ENCODE results near the gene OR51B4. TPM values are rescaled to one million over a fixed set of nuclear protein-coding genes. Genes with fewer than 3 reads are reported as not detected.
"Not testable (repeated sequence)": the region's sequence is repeated elsewhere in the genome, so short reads cannot be mapped to it uniquely, and the experiment has no call there.

Gene OR51B4
- total and polyA plus RNA-seq, 2 experiments from 2014 or later: not detected

DNA sequence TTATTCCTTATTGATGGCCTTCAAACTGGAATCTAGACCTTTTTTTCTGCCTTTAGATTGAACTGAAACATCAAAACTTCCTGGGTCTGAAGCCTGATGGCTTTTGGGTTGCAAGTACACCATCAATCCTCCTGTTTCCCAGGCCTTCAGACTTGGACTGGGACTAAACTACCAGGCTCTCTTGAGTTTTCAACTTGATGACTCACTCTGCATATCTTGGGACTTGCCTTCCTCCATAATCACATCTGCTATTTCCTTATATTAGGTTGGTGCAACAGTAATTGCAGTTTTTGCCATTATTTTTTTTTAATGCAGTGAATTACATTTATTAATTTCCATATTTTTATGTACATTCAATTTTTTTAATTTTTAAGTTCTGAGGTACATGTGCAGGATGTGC, 34.6 kb upstream of the OR51B4 start:
- Histone ChIP-seq H3K27ac (no peak overlapping the region), H3K4me2 (ENCODE audit: unreplicated experiment) (no peak overlapping the region), H3K9me3 (ENCODE audit: low read depth) (no peaks in the 10 kb centered on the region), H3K27me3 (replicated peaks; ENCODE audit: insufficient read depth) (no peaks in the 10 kb centered on the region), H3K9me2 (ENCODE audit: insufficient read depth) (no peaks in the 10 kb centered on the region), H3K9ac (no peak overlapping the region), H4K20me1 (ENCODE audit: insufficient read depth) (no peaks in the 10 kb centered on the region), H3K4me3 (no peak overlapping the region), H3K36me3 (ENCODE audit: low read depth) (no peaks in the 10 kb centered on the region), H3K4me1 (ENCODE audit: insufficient read depth) (peaks cover 15% of the 10 kb centered on the region), H3F3A (ENCODE audit: insufficient read depth) (no peaks in the 10 kb centered on the region), H2AFZ (no peak overlapping the region), H3K79me2 (ENCODE audit: insufficient read depth) (no peaks in the 10 kb centered on the region)
- in situ Hi-C loops (cut with MboI): no loop called here
- TF ChIP-seq EZH2phosphoT487 (IDR thresholded peaks at IDR 0.05; ENCODE audit: insufficient read depth, low read depth) (no peak), EZH2 (IDR thresholded peaks at IDR 0.05; ENCODE audit: insufficient read depth, poor library complexity, severe bottlenecking) (no peak)
- peak; percentile 26 for DNase-seq

DNA sequence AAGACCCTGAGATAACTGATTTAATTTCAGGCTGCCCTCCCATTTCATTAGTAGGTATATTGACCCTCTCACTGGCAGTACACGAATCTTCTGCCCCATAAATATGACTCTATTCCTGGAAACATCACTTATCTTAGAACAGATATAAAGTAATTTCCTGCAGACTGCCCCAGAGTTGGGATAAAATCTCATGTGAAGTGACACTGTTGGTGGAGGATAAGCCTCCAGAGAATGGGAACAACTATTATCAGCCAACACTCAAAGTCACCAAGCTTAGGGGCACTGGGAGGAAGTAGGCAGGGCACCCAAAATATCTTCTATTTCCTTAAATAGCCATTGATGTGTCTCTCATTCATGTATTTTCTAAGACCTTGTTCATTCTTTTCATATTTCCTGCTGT, 33.4 kb upstream of the OR51B4 start:
- no peaks in the 10 kb centered on the region for H4K20me1 ChIP-seq (ENCODE audit: insufficient read depth)
- no peaks in the 10 kb centered on the region for H3K9me3 ChIP-seq (ENCODE audit: low read depth)
- no peaks in the 10 kb centered on the region for H3K36me3 ChIP-seq (ENCODE audit: low read depth)
- H3K79me2 ChIP-seq (ENCODE audit: insufficient read depth): no peaks in the 10 kb centered on the region
- no peak overlapping the region for H3K27ac ChIP-seq
- H2AFZ ChIP-seq: peak overlapping the region; percentile 53
- no peaks in the 10 kb centered on the region for H3K27me3 ChIP-seq (replicated peaks; ENCODE audit: insufficient read depth)
- 46 to 59% methylated on average over 1 of the region's 1 CpG for WGBS, 2 experiments (ENCODE audit: low coverage in 1 of 2, low lambda C conversion rate in 2 of 2, missing lambda C conversion rate in 2 of 2)
- in situ Hi-C loops (cut with MboI): no loop called here
- no peaks in the 10 kb centered on the region for H3K9me2 ChIP-seq (ENCODE audit: insufficient read depth)
- DNase-seq: no peak
- no peak overlapping the region for H3K9ac ChIP-seq
- no peak overlapping the region for H3K4me3 ChIP-seq
- no peaks in the 10 kb centered on the region for H3F3A ChIP-seq (ENCODE audit: insufficient read depth)
- no peak overlapping the region for H3K4me2 ChIP-seq (ENCODE audit: unreplicated experiment)
- H3K4me1 ChIP-seq (ENCODE audit: insufficient read depth): peaks cover 15% of the 10 kb centered on the region
- TF ChIP-seq EZH2phosphoT487 (IDR thresholded peaks at IDR 0.05; ENCODE audit: insufficient read depth, low read depth) (no peak), EZH2 (IDR thresholded peaks at IDR 0.05; ENCODE audit: insufficient read depth, poor library complexity, severe bottlenecking) (no peak)

DNA sequence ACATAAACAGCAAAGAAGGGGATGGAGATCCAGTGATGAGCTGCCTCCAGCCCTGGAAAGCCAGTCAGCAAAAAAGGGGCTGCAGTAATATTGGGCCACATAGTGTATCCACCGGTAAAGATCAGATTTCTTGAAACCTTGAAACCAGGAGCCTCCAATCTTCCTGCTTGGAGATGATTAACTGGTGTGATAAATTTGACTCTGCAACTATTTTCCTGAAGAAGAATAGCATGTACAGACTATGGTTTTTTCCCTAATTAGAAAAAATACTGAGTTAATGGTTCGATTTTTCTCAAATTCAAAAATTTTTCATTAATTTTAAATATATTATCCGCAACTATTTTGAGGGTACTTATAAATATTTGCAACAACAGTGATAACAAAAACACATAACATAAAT, 22.5 kb upstream of the OR51B4 start, which contains the start of gene OR51B2:
TSS of gene OR51B2 (minus strand) at position 101 of the 400 bp plus-strand sequence. CDS start at position 101, 0 bp downstream.
- Histone ChIP-seq H3K4me3 (no peak within 1 kb of the TSS), H3K9ac (no peak within 1 kb of the TSS), H3K36me3 (ENCODE audit: low read depth) (no peaks in the 10 kb centered on the region), H3K9me2 (ENCODE audit: insufficient read depth) (peaks cover 6% of the 10 kb centered on the region; the same call in 1 of the 2 replicates), H3K27me3 (replicated peaks; ENCODE audit: insufficient read depth) (no peaks in the 10 kb centered on the region), H3F3A (ENCODE audit: insufficient read depth) (no peaks in the 10 kb centered on the region), H2AFZ (no peak within 1 kb of the TSS), H3K27ac (no peak within 1 kb of the TSS), H4K20me1 (ENCODE audit: insufficient read depth) (no peaks in the 10 kb centered on the region), H3K4me1 (ENCODE audit: insufficient read depth) (no peaks in the 10 kb centered on the region), H3K9me3 (ENCODE audit: low read depth) (no peaks in the 10 kb centered on the region), H3K4me2 (ENCODE audit: unreplicated experiment) (no peak within 1 kb of the TSS), H3K79me2 (ENCODE audit: insufficient read depth) (no peaks in the 10 kb centered on the region)
- in situ Hi-C loops (cut with MboI): no loop called here
- TF ChIP-seq EZH2phosphoT487 (IDR thresholded peaks at IDR 0.05; ENCODE audit: insufficient read depth, low read depth): no peak
- no peak for TF ChIP-seq EZH2 (IDR thresholded peaks at IDR 0.05; ENCODE audit: insufficient read depth, poor library complexity, severe bottlenecking)
- 74 to 78% methylated on average over 3 of the region's 3 CpGs for WGBS, 2 experiments (ENCODE audit: low coverage in 1 of 2, low lambda C conversion rate in 2 of 2, missing lambda C conversion rate in 2 of 2)
- DNase-seq: no peak

DNA sequence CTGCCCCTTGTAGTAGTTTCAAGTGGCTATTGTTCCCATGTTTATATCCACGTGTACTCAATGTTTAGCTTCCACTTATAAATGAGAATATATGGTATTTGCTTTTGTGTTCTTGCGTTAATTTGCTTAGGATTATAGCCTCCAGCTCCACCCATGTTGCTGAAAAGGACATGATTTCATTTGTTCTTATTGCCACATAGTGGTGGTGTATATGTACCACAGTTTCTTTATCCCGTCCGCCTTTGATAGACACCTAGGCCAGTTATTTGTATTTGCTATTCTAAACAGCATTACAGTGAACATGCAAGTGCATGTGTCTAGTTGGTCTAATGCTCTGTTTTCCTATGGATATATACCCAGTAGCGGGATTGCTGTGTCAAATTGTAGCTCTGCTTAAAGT, 15.5 kb upstream of the OR51B4 start:
- no peak overlapping the region for H2AFZ ChIP-seq
- no peak overlapping the region for H3K4me2 ChIP-seq (ENCODE audit: unreplicated experiment)
- in situ Hi-C loops (cut with MboI): no loop called here
- TF ChIP-seq EZH2 (IDR thresholded peaks at IDR 0.05; ENCODE audit: insufficient read depth, poor library complexity, severe bottlenecking) (no peak), EZH2phosphoT487 (IDR thresholded peaks at IDR 0.05; ENCODE audit: insufficient read depth, low read depth) (no peak)
- H3K9me3 ChIP-seq (ENCODE audit: low read depth): no peaks in the 10 kb centered on the region
- no peaks in the 10 kb centered on the region for H3K27me3 ChIP-seq (replicated peaks; ENCODE audit: insufficient read depth)
- no peaks in the 10 kb centered on the region for H4K20me1 ChIP-seq (ENCODE audit: insufficient read depth)
- no peak overlapping the region for H3K9ac ChIP-seq
- H3K36me3 ChIP-seq (ENCODE audit: low read depth): no peaks in the 10 kb centered on the region
- H3K9me2 ChIP-seq (ENCODE audit: insufficient read depth): peaks cover 6% of the 10 kb centered on the region; the same call in 1 of the 2 replicates
- no peak overlapping the region for H3K27ac ChIP-seq
- WGBS, 2 experiments (ENCODE audit: low coverage in 1 of 2, low lambda C conversion rate in 2 of 2, missing lambda C conversion rate in 2 of 2): 62 to 64% methylated on average over 5 of the region's 5 CpGs
- no peaks in the 10 kb centered on the region for H3K4me1 ChIP-seq (ENCODE audit: insufficient read depth)
- H3F3A ChIP-seq (ENCODE audit: insufficient read depth): no peaks in the 10 kb centered on the region
- H3K4me3 ChIP-seq: no peak overlapping the region
- DNase-seq: peak; percentile 10
- no peaks in the 10 kb centered on the region for H3K79me2 ChIP-seq (ENCODE audit: insufficient read depth)

- in situ Hi-C loops (cut with MboI); H4K20me1 ChIP-seq (ENCODE audit: insufficient read depth); H3F3A ChIP-seq (ENCODE audit: insufficient read depth); H3K27me3 ChIP-seq (replicated peaks; ENCODE audit: insufficient read depth); H3K36me3 ChIP-seq (ENCODE audit: low read depth); H3K4me2 ChIP-seq (ENCODE audit: unreplicated experiment); H3K9ac ChIP-seq; H3K79me2 ChIP-seq (ENCODE audit: insufficient read depth); H3K27ac ChIP-seq; H2AFZ ChIP-seq; H3K9me2 ChIP-seq (ENCODE audit: insufficient read depth); H3K4me3 ChIP-seq; DNase-seq; H3K9me3 ChIP-seq (ENCODE audit: low read depth); H3K4me1 ChIP-seq (ENCODE audit: insufficient read depth): not testable (repeated sequence)
- whole genome bisulfite sequencing, 2 experiments (ENCODE audit: low coverage in 1 of 2, low lambda C conversion rate in 2 of 2, missing lambda C conversion rate in 2 of 2): 46 to 53% methylated on average over 3 of the region's 3 CpGs
Observed at GRCh38 chr11:5313326-5314023, 11.7 kb upstream of the OR51B4 start.

Measured in GM23248 (cell line).